Tibial artery (tissue), 4 donors: ENCODE measurements around the gene ANKRD34C.
"Not testable (repeated sequence)": the region's sequence is repeated elsewhere in the genome, so short reads cannot be mapped to it uniquely, and the experiment has no call there.

Source experiments
- DNase-seq, 2 donors: peaks; one replicate each; pipeline ENCODE4 v3.0.0-alpha.2; 2019
- H3K27ac ChIP-seq, 2 donors: fragments of 200-600 bp; sonication (generic) in 1 of 2; 1 replicate in 1 of 2; 2 replicates in 1 of 2; pipeline ENCODE4 v1.5.1; 2018 to 2019; ENCODE audit warnings: mild to moderate bottlenecking in 1 of 2
- H3K27me3 ChIP-seq, 2 donors: fragments of 200-600 bp; sonication (generic) in 1 of 2; one replicate each; pipeline versions ENCODE4 v1.5.1 to v1.6.0; 2016 to 2019
- H3K36me3 ChIP-seq, 3 donors: fragments of 200-600 bp; sonication (generic) in 2 of 3; one replicate each; pipeline ENCODE4 v1.5.1; 2016 to 2019; ENCODE audit warnings: mild to moderate bottlenecking in 2 of 3
- H3K4me1 ChIP-seq, 4 donors: fragments of 200-600 bp; sonication (generic) in 2 of 4; 1 replicate in 3 of 4; 2 replicates in 1 of 4; pipeline ENCODE4 v1.5.1; 2016 to 2019
- H3K4me3 ChIP-seq, 2 donors: fragments of 200-600 bp; sonication (generic) in 1 of 2; 1 replicate in 1 of 2; 2 replicates in 1 of 2; pipeline ENCODE4 v1.5.1; 2018 to 2019; ENCODE audit warnings: mild to moderate bottlenecking in 2 of 2
- H3K9me3 ChIP-seq, 3 donors: fragments of 200-600 bp; sonication (generic) in 1 of 3; one replicate each; pipeline ENCODE4 v1.5.1; 2016 to 2019
- CTCF ChIP-seq, 2 experiments: fragments of 200-600 bp in 1 of 2; fragments of 450-650 bp in 1 of 2; IDR thresholded peaks; one replicate each; pipeline ENCODE4 v1.5.1; 2017 to 2019; ENCODE audit warnings: antibody characterized with exemption in 2 of 2, mild to moderate bottlenecking in 1 of 2, moderate library complexity in 1 of 2
- intact Hi-C: fragments of 100-400 bp; cut with DNase I; formaldehyde crosslinking; loops from one replicate; pipeline ENCODE4 v1.15.0; 2023; ENCODE audit warnings: low total_unique reads

The ANKRD34C gene

GRCh38 chr15:79316864-79317263 is 34.3 kb downstream of the ANKRD34C start:
- Histone ChIP-seq H3K27me3 (no peaks in the 10 kb centered on the region), H3K9me3 (no peaks in the 10 kb centered on the region), H3K4me3 (no peak overlapping the region), H3K4me1 (peaks cover 0 to 22% (median 7%) of the 10 kb centered on the region in 4 donors), H3K27ac (no peak overlapping the region), H3K36me3 (peaks cover 62 to 82% (median 70%) of the 10 kb centered on the region in 3 donors)
- intact Hi-C loops: no loop called here
- TF ChIP-seq CTCF (IDR thresholded peaks at IDR 0.05): no peak
- DNase-seq: no peak

- peaks cover 66 to 87% (median 70%) of the 10 kb centered on the region in 3 donors for H3K36me3 ChIP-seq
- intact Hi-C loops: not testable (repeated sequence)
These were observed 37.5 kb downstream of the ANKRD34C start for GRCh38 chr15:79319973-79320372.

GRCh38 chr15:79321876-79322275 is 39.4 kb downstream of the ANKRD34C start:
- no peak for DNase-seq
- intact Hi-C loops: no loop called here
- no peak for TF ChIP-seq CTCF (IDR thresholded peaks at IDR 0.05)
- no peak overlapping the region for H3K4me3 ChIP-seq
- H3K9me3 ChIP-seq: no peaks in the 10 kb centered on the region
- H3K4me1 ChIP-seq: peaks cover 0 to 5% (median 0%) of the 10 kb centered on the region in 4 donors
- peaks cover 49 to 84% (median 53%) of the 10 kb centered on the region in 3 donors for H3K36me3 ChIP-seq
- H3K27me3 ChIP-seq: no peaks in the 10 kb centered on the region
- H3K27ac ChIP-seq: no peak overlapping the region

More at GRCh38 chr15:79319973-79320372, 37.5 kb downstream of the ANKRD34C start:
- H3K9me3 ChIP-seq, DNase-seq, H3K27me3 ChIP-seq, H3K4me3 ChIP-seq, H3K27ac ChIP-seq: not testable (repeated sequence)
- H3K4me1 ChIP-seq: peaks cover 0 to 11% (median 0%) of the 10 kb centered on the region in 4 donors

GRCh38 chr15:79322306-79322705 is 39.8 kb downstream of the ANKRD34C start:
- no peaks in the 10 kb centered on the region for H3K27me3 ChIP-seq
- no peak for TF ChIP-seq CTCF (IDR thresholded peaks at IDR 0.05)
- intact Hi-C loops: no loop called here
- no peak overlapping the region for H3K27ac ChIP-seq
- no peaks in the 10 kb centered on the region for H3K9me3 ChIP-seq
- H3K4me3 ChIP-seq: no peak overlapping the region
- H3K36me3 ChIP-seq: peaks cover 45 to 80% (median 49%) of the 10 kb centered on the region in 3 donors
- peaks cover 0 to 1% (median 0%) of the 10 kb centered on the region in 4 donors for H3K4me1 ChIP-seq
- no peak for DNase-seq

- no peaks in the 10 kb centered on the region for H3K9me3 ChIP-seq
- no peaks in the 10 kb centered on the region for H3K4me1 ChIP-seq
- TF ChIP-seq CTCF (IDR thresholded peaks at IDR 0.05): no peak
- intact Hi-C loops: no loop called here
- no peak overlapping the region for H3K4me3 ChIP-seq
- H3K27ac ChIP-seq: no peak overlapping the region
- no peaks in the 10 kb centered on the region for H3K27me3 ChIP-seq
- H3K36me3 ChIP-seq: peaks cover 40 to 73% (median 45%) of the 10 kb centered on the region in 3 donors
- no peak for DNase-seq
These were observed 40.4 kb downstream of the ANKRD34C start for GRCh38 chr15:79322945-79323344.

- Histone ChIP-seq H3K27me3 (no peaks in the 10 kb centered on the region), H3K4me1 (no peaks in the 10 kb centered on the region), H3K27ac (no peak overlapping the region), H3K36me3 (peaks cover 0 to 25% (median 5%) of the 10 kb centered on the region in 3 donors), H3K9me3 (no peaks in the 10 kb centered on the region), H3K4me3 (no peak overlapping the region)
- intact Hi-C loops: no loop called here
- DNase-seq: no peak
- TF ChIP-seq CTCF (IDR thresholded peaks at IDR 0.05): no peak
These were observed 46.7 kb downstream of the ANKRD34C start for GRCh38 chr15:79329171-79329611.
